Measurements from ENCODE around the gene AXL. TPM values are rescaled to one million over a fixed set of nuclear protein-coding genes. Genes with fewer than 3 reads are reported as not detected.

AXL gene
- total and polyA plus RNA-seq, 12 donors = 6.5 to 22.8 (median 9.8) TPM

GRCh38 chr19:41269055-41269454 is 50.0 kb downstream of the AXL start:
- no peak overlapping the region for H3K27ac ChIP-seq
- intact Hi-C loops (cut with DNase I) = loop anchor here in 3 of 10 donors (5.0 to 10.0 kb wide), 4 partner anchors 33 to 604 kb away; no protein-coding TSS in a partner anchor
- DNase-seq (no peak), ATAC-seq (no peak)
- no peak overlapping the region for H3K4me3 ChIP-seq
- no peaks in the 10 kb centered on the region for H3K9me3 ChIP-seq
- peaks cover 15 to 30% (median 25%) of the 10 kb centered on the region in 9 donors for H3K4me1 ChIP-seq
- H3K27me3 ChIP-seq = no peaks in the 10 kb centered on the region
- no peak for TF ChIP-seq CTCF (IDR thresholded peaks at IDR 0.05)
- 92 to 98% methylated on average over 2 of the region's 2 CpGs for WGBS, 2 donors
- H3K36me3 ChIP-seq = peaks cover 13 to 70% (median 64%) of the 10 kb centered on the region in 9 donors

GRCh38 chr19:41269571-41269970 is 50.5 kb downstream of the AXL start:
- Histone ChIP-seq H3K4me1 (peaks cover 15 to 30% (median 25%) of the 10 kb centered on the region in 9 donors), H3K36me3 (peaks cover 13 to 75% (median 69%) of the 10 kb centered on the region in 9 donors), H3K27ac (no peak overlapping the region), H3K4me3 (no peak overlapping the region), H3K27me3 (no peaks in the 10 kb centered on the region), H3K9me3 (no peaks in the 10 kb centered on the region)
- ATAC-seq = no peak
- 88 to 90% methylated on average over 5 of the region's 5 CpGs for WGBS, 2 donors
- DNase-seq = no peak
- intact Hi-C loops (cut with DNase I) = loop anchor here in 3 of 10 donors (5.0 to 10.0 kb wide), 4 partner anchors 33 to 605 kb away; no protein-coding TSS in a partner anchor
- no peak for TF ChIP-seq CTCF (IDR thresholded peaks at IDR 0.05)

GRCh38 chr19:41273076-41273475 is 54.1 kb downstream of the AXL start:
- Histone ChIP-seq H3K27me3 (no peaks in the 10 kb centered on the region), H3K4me3 (no peak overlapping the region), H3K9me3 (no peaks in the 10 kb centered on the region), H3K4me1 (peaks cover 0 to 4% (median 0%) of the 10 kb centered on the region in 9 donors), H3K36me3 (peaks cover 13 to 100% (median 100%) of the 10 kb centered on the region in 9 donors), H3K27ac (no peak overlapping the region)
- intact Hi-C loops (cut with DNase I) = no loop called here
- ATAC-seq = peak in 1 of 8 donors; percentile 13
- WGBS, 2 donors = 85 to 86% methylated on average over 6 of the region's 6 CpGs
- DNase-seq = no peak
- TF ChIP-seq CTCF (IDR thresholded peaks at IDR 0.05) = no peak

GRCh38 chr19:41274802-41275201 is 55.8 kb downstream of the AXL start:
- Histone ChIP-seq H3K9me3 (no peaks in the 10 kb centered on the region), H3K27ac (no peak overlapping the region), H3K27me3 (no peaks in the 10 kb centered on the region), H3K4me1 (peaks cover 0 to 4% (median 0%) of the 10 kb centered on the region in 9 donors), H3K36me3 (peaks cover 14 to 100% (median 100%) of the 10 kb centered on the region in 9 donors), H3K4me3 (no peak overlapping the region)
- intact Hi-C loops (cut with DNase I) = no loop called here
- no peak for ATAC-seq
- no peak for DNase-seq
- TF ChIP-seq CTCF (IDR thresholded peaks at IDR 0.05) = no peak
- WGBS, 2 donors = 94% methylated on average over 5 of the region's 5 CpGs

Measured in heart right ventricle (tissue), 16 donors.